Caco-2 (cell line): ENCODE data around the gene ABCA9. TPM values are rescaled to one million over a fixed set of nuclear protein-coding genes. Genes with fewer than 3 reads are reported as not detected.

Experiments used
- BruUV-seq: library from RNA; stranded (reverse); fragments of 400-500 nt; replicated peaks from 2 replicates; lab custom pipeline; 2021; lab: Mats Ljungman, UMichigan
- CTCF ChIA-PET: fragments of 300-600 bp; sonication (Branson Sonifier 250); formaldehyde crosslinking; loops from one replicate; lab custom pipeline; 2022; ENCODE audit warnings: antibody characterized with exemption; lab: Charles Lee
- POLR2A ChIA-PET: fragments of 300-600 bp; sonication (Branson Sonifier 250); formaldehyde crosslinking; loops from one replicate; lab custom pipeline; 2022; ENCODE audit warnings: antibody characterized with exemption; lab: Charles Lee
- DNase-seq, 2 experiments: peaks; one replicate each; pipeline versions ENCODE4 v3.0.0 to v3.0.0-alpha.2; 2020 to 2022
- H3K27me3 ChIP-seq: replicated peaks from 2 replicates; pipeline ENCODE4 v1.6.0; 2011; ENCODE audit warnings: low read length; ENCODE audit not compliant: control insufficient read depth, insufficient read depth
- H3K36me3 ChIP-seq: 2 replicates; pipeline ENCODE4 v1.5.1; 2011; ENCODE audit warnings: low read length; ENCODE audit not compliant: control insufficient read depth, insufficient read depth
- H3K4me1 ChIP-seq: fragments of 250-450 bp; sonication (Bioruptor Pico); 2 replicates; pipeline ENCODE4 v1.5.1; 2020; ENCODE audit warnings: mild to moderate bottlenecking
- H3K4me3 ChIP-seq: 2 replicates; pipeline ENCODE4 v1.5.1; 2011; ENCODE audit warnings: low read depth, mild to moderate bottlenecking, control low read depth, low read length
- H3K9me3 ChIP-seq: fragments of 250-450 bp; sonication (Bioruptor Pico); 2 replicates; pipeline ENCODE4 v1.5.1; 2020; ENCODE audit warnings: mild to moderate bottlenecking, moderate library complexity
- H3K27ac Mint-ChIP-seq: one replicate; pipeline ENCODE4 v1.8.0; 2022; ENCODE audit warnings: mixed read lengths; ENCODE audit not compliant: unreplicated experiment
- H3K27me3 Mint-ChIP-seq: one replicate; pipeline ENCODE4 v1.8.0; 2022; ENCODE audit warnings: mixed read lengths; ENCODE audit not compliant: insufficient read depth, unreplicated experiment
- H3K36me3 Mint-ChIP-seq: one replicate; pipeline ENCODE4 v1.8.0; 2022; ENCODE audit warnings: mild to moderate bottlenecking, mixed read lengths; ENCODE audit not compliant: insufficient read depth, unreplicated experiment
- H3K4me1 Mint-ChIP-seq: one replicate; pipeline ENCODE4 v1.8.0; 2022; ENCODE audit warnings: low read depth, mixed read lengths; ENCODE audit not compliant: unreplicated experiment
- H3K4me3 Mint-ChIP-seq: one replicate; pipeline ENCODE4 v1.8.0; 2022; ENCODE audit warnings: mild to moderate bottlenecking, moderate library complexity, mixed read lengths; ENCODE audit not compliant: unreplicated experiment
- H3K9me3 Mint-ChIP-seq: one replicate; pipeline ENCODE4 v1.8.0; 2022; ENCODE audit warnings: mixed read lengths; ENCODE audit not compliant: unreplicated experiment
- intact Hi-C: fragments of 100-400 bp; cut with micrococcal nuclease; formaldehyde crosslinking; loops from one replicate; pipeline ENCODE4 v1.10.0; 2022; ENCODE audit not compliant: unreplicated experiment
- total RNA-seq: library from RNA; stranded (reverse); gene quantifications from 2 replicates; pipeline ENCODE4 v1.2.3, GENCODE V29; 2022
- TF ChIP-seq, protein P1 (sequence below), 2 experiments: fragments of 200-600 bp in 1 of 2; IDR thresholded peaks; 1 replicate in 1 of 2; 2 replicates in 1 of 2; pipeline versions ENCODE4 v1.5.1 to v1.8.0; 2011 to 2022; ENCODE audit warnings: antibody characterized with exemption in 1 of 2, control low read depth in 1 of 2, inconsistent platforms in 1 of 2, low read depth in 1 of 2, low read length in 1 of 2, mild to moderate bottlenecking in 1 of 2, moderate library complexity in 1 of 2; ENCODE audit not compliant: insufficient read depth in 1 of 2, severe bottlenecking in 1 of 2, unreplicated experiment in 1 of 2

Gene ABCA9
- total RNA-seq, 1 experiment from 2014 or later: 0.27 TPM

DNA sequence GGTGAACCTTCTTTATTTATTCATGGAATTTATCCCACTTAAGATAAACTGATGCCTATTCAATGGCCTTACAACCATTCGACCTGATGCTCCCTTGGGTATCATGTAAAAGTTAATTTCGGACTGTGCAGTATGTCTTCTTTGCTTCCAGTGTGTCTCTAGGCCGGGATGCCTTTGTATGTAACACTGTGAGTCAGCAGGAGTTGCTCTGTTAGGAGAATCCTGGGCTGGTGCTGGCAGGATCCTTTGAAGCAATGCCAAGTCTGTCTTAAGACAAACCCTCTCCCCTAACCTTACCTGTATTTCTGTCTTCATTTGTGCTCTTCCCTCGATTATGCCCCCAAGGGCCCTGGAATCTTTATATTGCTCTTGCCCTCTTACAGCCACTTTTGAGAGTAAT is 67.6 kb downstream of the ABCA9 start:
- Histone ChIP-seq H3K4me3 (no peak overlapping the region), H3K36me3 (no peaks in the 10 kb centered on the region), H3K4me1 (no peaks in the 10 kb centered on the region), H3K27me3 (no peaks in the 10 kb centered on the region), H3K9me3 (no peaks in the 10 kb centered on the region)
- POLR2A ChIA-PET: no interaction called here
- intact Hi-C loops: no loop called here
- DNase-seq: no peak
- H3K4me3 Mint-ChIP-seq: no peak overlapping the region
- H3K36me3 Mint-ChIP-seq: no peaks in the 10 kb centered on the region
- CTCF ChIA-PET: no interaction called here
- no TSS peak for BruUV-seq
- H3K4me1 Mint-ChIP-seq: peaks cover 8% of the 10 kb centered on the region
- no peaks in the 10 kb centered on the region for H3K9me3 Mint-ChIP-seq
- TF ChIP-seq, protein P1, sequence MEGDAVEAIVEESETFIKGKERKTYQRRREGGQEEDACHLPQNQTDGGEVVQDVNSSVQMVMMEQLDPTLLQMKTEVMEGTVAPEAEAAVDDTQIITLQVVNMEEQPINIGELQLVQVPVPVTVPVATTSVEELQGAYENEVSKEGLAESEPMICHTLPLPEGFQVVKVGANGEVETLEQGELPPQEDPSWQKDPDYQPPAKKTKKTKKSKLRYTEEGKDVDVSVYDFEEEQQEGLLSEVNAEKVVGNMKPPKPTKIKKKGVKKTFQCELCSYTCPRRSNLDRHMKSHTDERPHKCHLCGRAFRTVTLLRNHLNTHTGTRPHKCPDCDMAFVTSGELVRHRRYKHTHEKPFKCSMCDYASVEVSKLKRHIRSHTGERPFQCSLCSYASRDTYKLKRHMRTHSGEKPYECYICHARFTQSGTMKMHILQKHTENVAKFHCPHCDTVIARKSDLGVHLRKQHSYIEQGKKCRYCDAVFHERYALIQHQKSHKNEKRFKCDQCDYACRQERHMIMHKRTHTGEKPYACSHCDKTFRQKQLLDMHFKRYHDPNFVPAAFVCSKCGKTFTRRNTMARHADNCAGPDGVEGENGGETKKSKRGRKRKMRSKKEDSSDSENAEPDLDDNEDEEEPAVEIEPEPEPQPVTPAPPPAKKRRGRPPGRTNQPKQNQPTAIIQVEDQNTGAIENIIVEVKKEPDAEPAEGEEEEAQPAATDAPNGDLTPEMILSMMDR (IDR thresholded peaks at IDR 0.05; ENCODE audit: insufficient read depth in 1 of 2, low read depth in 1 of 2, low read length in 1 of 2, severe bottlenecking in 1 of 2, unreplicated experiment in 1 of 2): no peak
- H3K27ac Mint-ChIP-seq: no peak overlapping the region
- H3K27me3 Mint-ChIP-seq: no peaks in the 10 kb centered on the region

DNA sequence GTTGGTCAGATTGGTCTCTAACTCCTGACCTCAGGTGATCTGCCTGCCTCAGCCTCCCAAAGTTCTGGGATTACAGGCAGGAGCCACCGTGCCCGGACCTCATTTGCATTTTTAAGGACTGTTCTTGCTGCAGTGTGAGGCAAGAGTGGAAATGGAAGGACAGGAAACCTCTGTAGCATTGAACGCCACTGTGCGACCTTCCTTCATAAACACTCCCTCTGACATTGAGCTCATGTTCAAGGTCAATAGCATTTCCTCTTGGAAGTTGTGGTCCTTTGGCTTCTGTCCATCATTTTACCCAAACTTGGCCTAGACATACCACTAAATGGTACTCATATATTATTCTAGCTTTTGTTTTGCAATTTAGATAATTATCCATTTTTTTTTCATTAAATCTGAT is 72.8 kb downstream of the ABCA9 start:
- BruUV-seq: no TSS peak
- Histone ChIP-seq H3K4me1 (no peaks in the 10 kb centered on the region), H3K9me3 (no peaks in the 10 kb centered on the region), H3K27me3 (no peaks in the 10 kb centered on the region), H3K4me3 (no peak overlapping the region), H3K36me3 (no peaks in the 10 kb centered on the region)
- CTCF ChIA-PET: no interaction called here
- no peak overlapping the region for H3K27ac Mint-ChIP-seq
- TF ChIP-seq, protein P1 (IDR thresholded peaks at IDR 0.05; ENCODE audit: insufficient read depth in 1 of 2, low read depth in 1 of 2, low read length in 1 of 2, severe bottlenecking in 1 of 2, unreplicated experiment in 1 of 2): no peak
- intact Hi-C loops: no loop called here
- DNase-seq: no peak
- POLR2A ChIA-PET: no interaction called here
- no peaks in the 10 kb centered on the region for H3K27me3 Mint-ChIP-seq
- peaks cover 8% of the 10 kb centered on the region for H3K4me1 Mint-ChIP-seq
- no peaks in the 10 kb centered on the region for H3K9me3 Mint-ChIP-seq
- no peak overlapping the region for H3K4me3 Mint-ChIP-seq
- no peaks in the 10 kb centered on the region for H3K36me3 Mint-ChIP-seq

DNA sequence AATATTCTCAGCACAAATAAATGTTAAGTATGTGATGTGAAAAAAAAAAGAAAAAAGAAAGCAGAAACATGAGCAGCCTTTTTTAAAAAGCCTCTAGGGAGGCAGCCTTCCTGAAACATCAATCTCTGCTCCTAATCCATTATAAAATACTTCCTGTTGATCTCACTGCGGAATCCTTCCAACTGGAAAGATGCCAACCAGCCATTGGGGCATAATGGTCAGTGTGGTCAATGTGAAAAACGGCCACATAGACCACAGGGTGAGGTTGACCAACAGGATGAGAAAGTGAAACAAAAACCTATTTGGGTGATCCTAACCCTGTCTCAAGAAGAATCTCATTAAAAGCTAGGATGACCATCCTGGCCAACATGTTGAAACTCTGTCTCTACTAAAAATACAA is 79.4 kb downstream of the ABCA9 start:
- Histone ChIP-seq H3K27me3 (no peaks in the 10 kb centered on the region), H3K4me1 (no peaks in the 10 kb centered on the region), H3K36me3 (no peaks in the 10 kb centered on the region), H3K9me3 (no peaks in the 10 kb centered on the region), H3K4me3 (no peak overlapping the region)
- ChIA-PET POLR2A (no interaction called here), CTCF (no interaction called here)
- Mint-ChIP-seq H3K27ac (no peak overlapping the region), H3K4me1 (no peaks in the 10 kb centered on the region), H3K4me3 (no peak overlapping the region), H3K27me3 (no peaks in the 10 kb centered on the region), H3K9me3 (no peaks in the 10 kb centered on the region), H3K36me3 (no peaks in the 10 kb centered on the region)
- no peak for DNase-seq
- TF ChIP-seq, protein P1 (IDR thresholded peaks at IDR 0.05; ENCODE audit: insufficient read depth in 1 of 2, low read depth in 1 of 2, low read length in 1 of 2, severe bottlenecking in 1 of 2, unreplicated experiment in 1 of 2): no peak
- intact Hi-C loops: no loop called here
- BruUV-seq: no TSS peak
